DND-41 (cell line): Measurements from ENCODE around the gene COL2A1.

Experiments used
- CTCF ChIP-seq: IDR thresholded peaks from 2 replicates; pipeline ENCODE4 v1.5.1; 2012; ENCODE audit warnings: borderline replicate concordance, low read length, moderate library complexity, mild to moderate bottlenecking; ENCODE audit not compliant: poor library complexity, severe bottlenecking; ENCODE audit errors: extremely low read depth
- EZH2 ChIP-seq: IDR thresholded peaks from 3 replicates; pipeline ENCODE4 v1.6.1; 2012; ENCODE audit warnings: borderline replicate concordance, low read depth, mild to moderate bottlenecking, moderate library complexity, low read length, inconsistent platforms; ENCODE audit not compliant: severe bottlenecking

- TF ChIP-seq CTCF: no peak
- TF ChIP-seq EZH2: no peak
Measured at GRCh38 chr12:48005750-48006021, 1.4 kb upstream of the COL2A1 start.
